Left lung (tissue), 10 donors: Measurements from ENCODE around the gene TMEM139. TPM values are rescaled to one million over a fixed set of nuclear protein-coding genes. Genes with fewer than 3 reads are reported as not detected.
A peak's percentile ranks its signal among the peaks of the same experiment; 100 is the strongest.

Experiments
- ATAC-seq: fragments of 200-7000 bp; cut with Tn5 transposase; one replicate; pipeline ENCODE4 v1.9.1; 2020; ENCODE audit warnings: moderate library complexity
- DNase-seq, 4 donors: peaks; one replicate each; pipeline ENCODE4 v3.0.0-alpha.2; 2013 to 2020
- H3K27ac ChIP-seq, 2 donors: fragments of 200-600 bp; sonication (generic) in 1 of 2; one replicate each; pipeline versions ENCODE4 v1.5.0 to v1.8.0; 2020 to 2021
- H3K27me3 ChIP-seq, 2 donors: fragments of 200-600 bp; sonication (generic) in 1 of 2; one replicate each; pipeline versions ENCODE4 v1.5.0 to v1.8.0; 2020 to 2021
- H3K36me3 ChIP-seq, 2 donors: fragments of 200-600 bp; sonication (generic) in 1 of 2; one replicate each; pipeline versions ENCODE4 v1.5.0 to v1.8.0; 2020 to 2021
- H3K4me1 ChIP-seq, 2 donors: fragments of 200-600 bp; one replicate each; pipeline ENCODE4 v1.8.0; 2021
- H3K4me3 ChIP-seq, 2 donors: fragments of 200-600 bp; sonication (generic) in 1 of 2; one replicate each; pipeline versions ENCODE4 v1.5.0 to v1.8.0; 2020 to 2021; ENCODE audit warnings: mild to moderate bottlenecking in 1 of 2
- H3K9me3 ChIP-seq, 2 donors: fragments of 200-600 bp; sonication (generic) in 1 of 2; one replicate each; pipeline versions ENCODE4 v1.5.0 to v1.8.0; 2020 to 2021
- CTCF ChIP-seq, 2 donors: fragments of 200-600 bp; sonication (generic) in 1 of 2; IDR thresholded peaks; one replicate each; pipeline versions ENCODE4 v1.5.0 to v1.8.0; 2021; ENCODE audit warnings: antibody characterized with exemption in 2 of 2
- intact Hi-C, 2 donors: fragments of 100-400 bp; cut with DNase I; formaldehyde crosslinking; loops; one replicate each; pipeline versions ENCODE4 v1.11.2 to v1.14.2; 2022
- polyA plus RNA-seq, 6 donors: library from polyadenylated mRNA; unstranded; fragments of 120-200 nt; gene quantifications; one replicate each; pipeline ENCODE4 v1.2.1, GENCODE V29; 2013; ENCODE audit not compliant: insufficient read length in 6 of 6
- total RNA-seq, 2 donors: library from RNA; stranded (reverse); fragmentation: NEBNext Ultra II Directional; extraction: Animal tissue kit (Norgen Biotek cat#: 25700); gene quantifications; one replicate each; pipeline ENCODE4 v1.2.1, GENCODE V29; 2021
- donor health status: DM: no; HTN: yes; CAD: no.
- donor health status: DM: no; HTN: no; CAD: no.

Gene TMEM139
- total and polyA plus RNA-seq, 8 donors = 3.0 to 48.1 (median 7.9) TPM

GRCh38 chr7:143296686-143297085 is 11.9 kb downstream of the TMEM139 start:
- Histone ChIP-seq H3K27me3 (no peaks in the 10 kb centered on the region), H3K4me3 (no peak overlapping the region), H3K36me3 (peaks cover 10 to 94% of the 10 kb centered on the region in 2 donors), H3K4me1 (peaks cover 0 to 46% of the 10 kb centered on the region in 2 donors), H3K27ac (no peak overlapping the region), H3K9me3 (no peaks in the 10 kb centered on the region)
- intact Hi-C loops = no loop called here
- no peak for TF ChIP-seq CTCF (IDR thresholded peaks at IDR 0.05)
- ATAC-seq (no peak), DNase-seq (no peak)

DNA sequence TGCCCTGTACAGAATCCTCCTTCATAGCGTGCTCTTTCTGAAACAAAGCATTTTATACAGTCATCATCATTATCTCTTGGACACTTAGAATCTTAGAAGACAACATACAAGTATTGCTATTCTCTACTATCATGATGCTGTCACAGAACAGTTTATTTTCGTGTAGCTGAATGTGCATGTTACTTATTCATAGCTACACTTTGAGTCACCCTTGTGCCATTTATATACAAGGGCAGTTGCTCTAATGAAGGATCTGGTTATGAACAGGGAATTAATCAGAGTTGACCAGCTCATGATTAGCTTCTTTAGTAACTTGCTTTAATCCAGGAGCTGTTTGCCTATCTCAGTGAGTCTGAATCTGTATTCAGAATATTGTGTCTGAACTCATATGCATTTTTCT is 14.6 kb downstream of the TMEM139 start:
- no peaks in the 10 kb centered on the region for H3K9me3 ChIP-seq
- H3K27ac ChIP-seq = no peak overlapping the region
- H3K36me3 ChIP-seq = peaks cover 3 to 94% of the 10 kb centered on the region in 2 donors
- ATAC-seq (no peak), DNase-seq (no peak)
- H3K4me3 ChIP-seq = no peak overlapping the region
- no peaks in the 10 kb centered on the region for H3K27me3 ChIP-seq
- intact Hi-C loops = no loop called here
- H3K4me1 ChIP-seq = peaks cover 0 to 57% of the 10 kb centered on the region in 2 donors
- no peak for TF ChIP-seq CTCF (IDR thresholded peaks at IDR 0.05)

GRCh38 chr7:143299840-143300239 is 15.1 kb downstream of the TMEM139 start:
- intact Hi-C loops = loop anchor here in 1 of 2 donors (5.0 kb wide), 1 partner anchor 58 kb away; no protein-coding TSS in a partner anchor
- H3K36me3 ChIP-seq = peaks cover 3 to 94% of the 10 kb centered on the region in 2 donors

GRCh38 chr7:143300959-143301935 is 16.5 kb downstream of the TMEM139 start:
- TF ChIP-seq CTCF (IDR thresholded peaks at IDR 0.05) = no peak
- no peaks in the 10 kb centered on the region for H3K9me3 ChIP-seq
- no peak overlapping the region for H3K4me3 ChIP-seq
- H3K36me3 ChIP-seq = peaks cover 0 to 94% of the 10 kb centered on the region in 2 donors
- intact Hi-C loops = loop anchor here in 1 of 2 donors (5.0 kb wide), 1 partner anchor 59 kb away; no protein-coding TSS in a partner anchor
- peak overlapping the region; percentile 27 to 74 for H3K27ac ChIP-seq
- H3K27me3 ChIP-seq = no peaks in the 10 kb centered on the region
- ATAC-seq = peak; percentile 94
- H3K4me1 ChIP-seq = peaks cover 0 to 44% of the 10 kb centered on the region in 2 donors
- DNase-seq = peak in 1 of 4 donors; percentile 45

More at GRCh38 chr7:143299840-143300239, 15.1 kb downstream of the TMEM139 start:
- Histone ChIP-seq H3K4me3 (no peak overlapping the region), H3K4me1 (peaks cover 0 to 57% of the 10 kb centered on the region in 2 donors), H3K27me3 (no peaks in the 10 kb centered on the region), H3K27ac (peak overlapping the region in 1 of 2 donors; percentile 74), H3K9me3 (no peaks in the 10 kb centered on the region)
- peak; percentile 40 for ATAC-seq
- TF ChIP-seq CTCF (IDR thresholded peaks at IDR 0.05) = peak; percentile 23 to 40
- no peak for DNase-seq

GRCh38 chr7:143303733-143304132 is 19.0 kb downstream of the TMEM139 start:
- peaks cover 0 to 95% of the 10 kb centered on the region in 2 donors for H3K36me3 ChIP-seq
- H3K27ac ChIP-seq = no peak overlapping the region
- intact Hi-C loops = loop anchor here in 1 of 2 donors (5.0 kb wide), 1 partner anchor 61 kb away; no protein-coding TSS in a partner anchor
- H3K4me3 ChIP-seq = no peak overlapping the region
- peaks cover 0 to 36% of the 10 kb centered on the region in 2 donors for H3K4me1 ChIP-seq
- ATAC-seq = no peak
- no peaks in the 10 kb centered on the region for H3K9me3 ChIP-seq
- DNase-seq = no peak
- no peaks in the 10 kb centered on the region for H3K27me3 ChIP-seq
- TF ChIP-seq CTCF (IDR thresholded peaks at IDR 0.05) = no peak
